RWPE2 (cell line): ENCODE measurements around the gene TRIM50.
"Not testable (repeated sequence)": the region's sequence is repeated elsewhere in the genome, so short reads cannot be mapped to it uniquely, and the experiment has no call there.

Source experiments
- ATAC-seq: fragments of 200-7000 bp; cut with Tn5 transposase; 3 replicates; pipeline ENCODE4 v1.9.1; 2021; ENCODE audit warnings: low read depth
- DNase-seq: peaks from one replicate; pipeline ENCODE4 v3.0.0-alpha.2; 2020; ENCODE audit warnings: low spot score
- H3K27ac ChIP-seq: fragments of 450-650 bp; 2 replicates; pipeline ENCODE4 v1.5.1; 2017; ENCODE audit warnings: mild to moderate bottlenecking; ENCODE audit not compliant: poor library complexity, severe bottlenecking
- H3K27me3 ChIP-seq: fragments of 250-450 bp; sonication (Bioruptor Pico); 2 replicates; pipeline ENCODE4 v1.5.1; 2021; ENCODE audit warnings: mild to moderate bottlenecking, moderate library complexity; ENCODE audit not compliant: insufficient read depth, poor library complexity, severe bottlenecking
- H3K36me3 ChIP-seq: fragments of 250-450 bp; sonication (Bioruptor Pico); 2 replicates; pipeline ENCODE4 v1.5.1; 2020; ENCODE audit warnings: low read depth, mild to moderate bottlenecking, moderate library complexity
- H3K4me1 ChIP-seq: fragments of 250-450 bp; sonication (Bioruptor Pico); 2 replicates; pipeline ENCODE4 v1.5.1; 2021; ENCODE audit warnings: mild to moderate bottlenecking, moderate library complexity; ENCODE audit not compliant: insufficient read depth, poor library complexity, severe bottlenecking
- H3K4me3 ChIP-seq: fragments of 250-450 bp; sonication (Bioruptor Pico); 2 replicates; pipeline ENCODE4 v1.5.1; 2021; ENCODE audit warnings: mild to moderate bottlenecking, moderate library complexity; ENCODE audit not compliant: severe bottlenecking
- H3K9me3 ChIP-seq: fragments of 250-450 bp; sonication (Bioruptor Pico); 2 replicates; pipeline ENCODE4 v1.5.1; 2021; ENCODE audit warnings: mild to moderate bottlenecking, moderate library complexity; ENCODE audit not compliant: severe bottlenecking
- TF ChIP-seq, protein P1 (sequence below): fragments of 450-650 bp; IDR thresholded peaks from one replicate; pipeline ENCODE4 v1.5.1; 2017; ENCODE audit warnings: mild to moderate bottlenecking, moderate library complexity; ENCODE audit not compliant: poor library complexity, severe bottlenecking

The TRIM50 gene

GRCh38 chr7:73327922-73328321 is at the start of gene TRIM50, which contains the start of gene FKBP6:
Gene TRIM50 (minus strand): TSS chr7:73328082. CDS start chr7:73324787, 3,295 bp downstream.
Gene FKBP6 (plus strand): TSS chr7:73328161. CDS start chr7:73328429, 268 bp downstream.
- not testable (repeated sequence) for H3K27me3 ChIP-seq, DNase-seq, H3K36me3 ChIP-seq, H3K9me3 ChIP-seq, ATAC-seq, H3K4me3 ChIP-seq, H3K27ac ChIP-seq, H3K4me1 ChIP-seq

GRCh38 chr7:73376671-73377412 is 49.0 kb upstream of the TRIM50 start:
- TF ChIP-seq, protein P1, sequence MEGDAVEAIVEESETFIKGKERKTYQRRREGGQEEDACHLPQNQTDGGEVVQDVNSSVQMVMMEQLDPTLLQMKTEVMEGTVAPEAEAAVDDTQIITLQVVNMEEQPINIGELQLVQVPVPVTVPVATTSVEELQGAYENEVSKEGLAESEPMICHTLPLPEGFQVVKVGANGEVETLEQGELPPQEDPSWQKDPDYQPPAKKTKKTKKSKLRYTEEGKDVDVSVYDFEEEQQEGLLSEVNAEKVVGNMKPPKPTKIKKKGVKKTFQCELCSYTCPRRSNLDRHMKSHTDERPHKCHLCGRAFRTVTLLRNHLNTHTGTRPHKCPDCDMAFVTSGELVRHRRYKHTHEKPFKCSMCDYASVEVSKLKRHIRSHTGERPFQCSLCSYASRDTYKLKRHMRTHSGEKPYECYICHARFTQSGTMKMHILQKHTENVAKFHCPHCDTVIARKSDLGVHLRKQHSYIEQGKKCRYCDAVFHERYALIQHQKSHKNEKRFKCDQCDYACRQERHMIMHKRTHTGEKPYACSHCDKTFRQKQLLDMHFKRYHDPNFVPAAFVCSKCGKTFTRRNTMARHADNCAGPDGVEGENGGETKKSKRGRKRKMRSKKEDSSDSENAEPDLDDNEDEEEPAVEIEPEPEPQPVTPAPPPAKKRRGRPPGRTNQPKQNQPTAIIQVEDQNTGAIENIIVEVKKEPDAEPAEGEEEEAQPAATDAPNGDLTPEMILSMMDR: no peak
- H3K36me3 ChIP-seq: no peaks in the 10 kb centered on the region
- no peaks in the 10 kb centered on the region for H3K9me3 ChIP-seq
- ATAC-seq: no peak
- H3K27me3 ChIP-seq: peaks cover 7% of the 10 kb centered on the region
- DNase-seq: no peak
- no peak overlapping the region for H3K4me3 ChIP-seq
- H3K27ac ChIP-seq: no peak overlapping the region
- H3K4me1 ChIP-seq: no peaks in the 10 kb centered on the region

- H3K4me3 ChIP-seq, H3K27ac ChIP-seq, H3K9me3 ChIP-seq, H3K36me3 ChIP-seq, ATAC-seq, H3K27me3 ChIP-seq, DNase-seq, H3K4me1 ChIP-seq: not testable (repeated sequence)
Measured at GRCh38 chr7:73376262-73376661, 48.4 kb upstream of the TRIM50 start.

DNA sequence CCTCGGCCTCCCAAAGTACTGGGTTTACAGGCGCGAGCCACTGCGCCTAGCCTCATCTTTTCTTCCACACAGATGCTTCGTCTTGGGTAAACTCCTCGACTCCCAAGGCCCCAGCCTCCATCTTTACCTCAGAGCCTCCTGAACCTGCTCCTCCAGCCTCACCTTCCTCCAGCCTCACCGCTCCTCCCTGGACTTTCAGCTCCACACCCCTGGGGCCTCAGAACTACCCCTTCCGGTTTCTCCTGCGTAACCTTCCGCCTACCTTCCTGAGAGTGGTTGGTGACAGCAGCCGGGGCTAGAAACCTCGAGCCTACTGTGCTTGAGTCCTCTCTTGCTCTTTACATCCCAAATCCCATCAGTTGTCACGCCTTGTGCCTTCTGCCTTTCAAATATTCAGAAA is 45.9 kb upstream of the TRIM50 start:
- no peaks in the 10 kb centered on the region for H3K4me1 ChIP-seq
- H3K36me3 ChIP-seq: no peaks in the 10 kb centered on the region
- TF ChIP-seq, protein P1: no peak
- ATAC-seq: no peak
- no peak overlapping the region for H3K27ac ChIP-seq
- H3K4me3 ChIP-seq: no peak overlapping the region
- DNase-seq: no peak
- H3K27me3 ChIP-seq: peaks cover 3% of the 10 kb centered on the region
- no peaks in the 10 kb centered on the region for H3K9me3 ChIP-seq

- Histone ChIP-seq H3K27me3 (no peaks in the 10 kb centered on the region), H3K4me1 (no peaks in the 10 kb centered on the region), H3K4me3 (no peak overlapping the region), H3K36me3 (no peaks in the 10 kb centered on the region), H3K9me3 (no peaks in the 10 kb centered on the region), H3K27ac (no peak overlapping the region)
- DNase-seq (no peak), ATAC-seq (no peak)
- TF ChIP-seq, protein P1: no peak
Measured at GRCh38 chr7:73369622-73370021, 41.7 kb upstream of the TRIM50 start.

DNA sequence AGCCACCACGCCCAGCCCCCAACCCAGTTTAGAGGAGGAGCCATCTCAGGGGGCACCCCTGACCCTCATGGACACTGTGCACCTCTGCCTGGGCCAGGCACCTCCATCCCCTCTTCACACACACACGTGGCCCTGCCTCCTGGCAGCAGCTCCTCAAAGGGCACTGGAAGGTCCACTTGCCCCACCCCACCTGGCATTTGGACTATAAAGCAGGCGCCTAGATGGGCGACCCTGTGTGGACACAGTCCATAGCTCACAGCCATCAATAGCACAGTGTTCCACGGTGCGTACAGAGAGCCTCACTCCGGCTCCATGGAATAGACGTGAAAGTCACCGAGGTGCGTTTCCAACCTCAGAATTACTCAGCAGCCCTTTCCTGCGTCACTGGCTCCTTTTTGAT is 41.1 kb upstream of the TRIM50 start:
- DNase-seq (no peak), ATAC-seq (no peak)
- H3K4me3 ChIP-seq: no peak overlapping the region
- TF ChIP-seq, protein P1: no peak
- no peaks in the 10 kb centered on the region for H3K4me1 ChIP-seq
- no peak overlapping the region for H3K27ac ChIP-seq
- H3K27me3 ChIP-seq: no peaks in the 10 kb centered on the region
- no peaks in the 10 kb centered on the region for H3K36me3 ChIP-seq
- no peaks in the 10 kb centered on the region for H3K9me3 ChIP-seq
